Activated CD4-positive, alpha-beta memory T cell treated with anti-CD3 and anti-CD28 coated beads for 36 hours (primary cell): Measurements from ENCODE around the gene AKR1E2. TPM values are rescaled to one million over a fixed set of nuclear protein-coding genes. Genes with fewer than 3 reads are reported as not detected.

Experiments
- CTCF ChIA-PET: fragments of 350-600 bp; sonication (Branson Sonifier 250); formaldehyde crosslinking; loops from one replicate; lab custom pipeline; 2021; ENCODE audit warnings: antibody characterized with exemption, inconsistent platforms; lab: Charles Lee
- POLR2A ChIA-PET: fragments of 350-600 bp; sonication (Branson Sonifier 250); formaldehyde crosslinking; loops from one replicate; lab custom pipeline; 2021; ENCODE audit warnings: antibody characterized with exemption; lab: Charles Lee
- DNase-seq: peaks from one replicate; pipeline ENCODE4 v3.0.0-alpha.2; 2020
- H3K27ac Mint-ChIP-seq: one replicate; pipeline ENCODE4 v1.8.0; 2021; ENCODE audit warnings: mixed read lengths
- H3K27me3 Mint-ChIP-seq: one replicate; pipeline ENCODE4 v1.8.0; 2021; ENCODE audit warnings: mixed read lengths
- H3K36me3 Mint-ChIP-seq: one replicate; pipeline ENCODE4 v1.8.0; 2021; ENCODE audit warnings: mixed read lengths
- H3K4me1 Mint-ChIP-seq: one replicate; pipeline ENCODE4 v1.8.0; 2021; ENCODE audit warnings: low read depth, mixed read lengths
- H3K4me3 Mint-ChIP-seq: one replicate; pipeline ENCODE4 v1.8.0; 2021; ENCODE audit warnings: mild to moderate bottlenecking, mixed read lengths
- H3K9me3 Mint-ChIP-seq: one replicate; pipeline ENCODE4 v1.8.0; 2021; ENCODE audit warnings: mixed read lengths
- intact Hi-C: fragments of 100-400 bp; cut with micrococcal nuclease; formaldehyde crosslinking; loops from one replicate; pipeline ENCODE4 v1.15.1; 2023
- total RNA-seq, 2 experiments: library from RNA; stranded (reverse); gene quantifications; one replicate each; pipeline ENCODE4 v1.2.3, GENCODE V29; 2021

Gene AKR1E2
- total RNA-seq, 2 experiments from 2014 or later = 3.9 to 4.2 TPM

DNA sequence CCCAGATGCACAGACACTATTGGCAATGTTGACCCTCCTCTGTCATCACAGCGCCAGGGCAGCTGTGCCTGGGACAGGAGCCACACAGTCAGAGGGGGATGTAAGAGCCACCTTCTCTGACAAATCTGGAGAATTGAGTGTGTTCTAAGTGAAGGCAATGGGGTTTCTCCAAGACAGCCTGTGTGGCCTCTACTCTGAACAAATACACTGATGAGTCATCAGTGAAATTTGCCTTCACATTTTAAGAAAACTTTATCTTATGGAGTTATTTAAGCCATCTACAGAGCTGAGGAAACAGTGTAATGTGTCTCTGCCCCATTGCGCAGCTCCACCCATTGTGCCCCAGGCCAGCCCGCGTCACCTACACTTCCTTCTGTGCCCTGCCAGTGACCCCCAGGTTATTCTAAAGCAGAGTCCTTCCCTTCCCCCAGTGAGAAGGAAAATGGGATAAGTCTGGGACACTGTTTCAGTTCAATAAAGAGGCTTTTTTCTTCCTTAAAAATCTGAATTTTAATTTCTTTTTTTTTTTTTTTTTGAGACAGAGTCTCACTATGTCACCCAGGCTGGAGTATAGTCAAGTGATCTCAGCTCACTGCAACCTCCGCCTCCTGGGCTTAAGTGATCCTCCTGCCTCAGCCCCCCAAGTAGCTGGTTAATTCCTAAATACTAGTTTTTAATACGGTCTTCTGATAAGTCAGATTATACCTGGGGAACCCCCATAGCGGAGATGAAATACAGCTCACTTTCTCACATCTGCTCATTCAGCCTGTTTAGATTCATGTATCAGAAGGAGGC is 21.8 kb downstream of the AKR1E2 start:
- no peak for DNase-seq
- Mint-ChIP-seq H3K4me3 (no peak overlapping the region), H3K27me3 (no peaks in the 10 kb centered on the region), H3K4me1 (peaks cover 3% of the 10 kb centered on the region), H3K36me3 (no peaks in the 10 kb centered on the region), H3K27ac (no peak overlapping the region), H3K9me3 (no peaks in the 10 kb centered on the region)
- ChIA-PET POLR2A (no interaction called here), CTCF (interaction anchor here (0.6 to 5.4 kb wide), 13 partner anchors 10 to 775 kb away, joined by 3 to 90 read pairs (median 6); no protein-coding TSS in a partner anchor)
- intact Hi-C loops = loop anchor here (2.0 to 5.0 kb wide), 2 partner anchors 247 to 775 kb away; partner anchors contain the start of gene AKR1C3

DNA sequence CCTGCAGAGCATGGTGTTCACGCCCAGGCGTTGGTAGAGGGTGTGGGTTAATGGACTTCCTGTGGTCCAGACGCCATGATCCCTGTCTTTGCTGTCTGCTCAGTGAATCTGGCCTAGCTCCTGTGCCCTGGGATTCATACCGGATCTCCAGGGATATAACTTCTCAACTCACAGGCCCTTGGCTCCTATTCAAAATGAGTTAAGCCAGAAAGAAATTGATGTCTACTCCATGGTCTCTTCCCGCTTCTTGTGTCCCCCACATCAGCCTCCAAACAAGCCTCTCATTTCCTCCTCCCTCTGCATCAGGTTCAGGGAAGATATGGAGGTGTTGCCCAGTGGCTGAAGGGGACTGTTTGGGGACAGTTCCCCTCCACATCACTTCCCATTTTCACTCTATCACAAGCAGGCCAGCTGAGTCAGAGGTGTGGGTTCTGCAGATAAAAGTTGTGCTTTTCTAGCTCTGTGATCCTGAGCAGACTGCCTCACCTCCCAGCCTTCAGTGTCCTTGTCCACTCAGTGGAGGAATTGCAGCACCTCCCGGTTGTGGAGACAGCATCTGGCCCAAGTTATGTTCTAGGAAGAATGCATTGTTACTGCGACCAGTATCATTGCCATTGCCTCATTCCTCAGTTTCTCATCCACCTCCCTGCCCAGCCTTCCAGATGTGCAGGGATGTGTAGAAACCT is 22.5 kb downstream of the AKR1E2 start:
- H3K27me3 Mint-ChIP-seq = no peaks in the 10 kb centered on the region
- H3K36me3 Mint-ChIP-seq = no peaks in the 10 kb centered on the region
- CTCF ChIA-PET = interaction anchor here (0.6 to 5.4 kb wide), 22 partner anchors 10 to 775 kb away, joined by 3 to 90 read pairs (median 8); no protein-coding TSS in a partner anchor
- intact Hi-C loops = loop anchor here (1.0 to 5.0 kb wide), 7 partner anchors 33 to 774 kb away; partner anchors contain the start of gene AKR1C3
- no peaks in the 10 kb centered on the region for H3K9me3 Mint-ChIP-seq
- H3K27ac Mint-ChIP-seq = no peak overlapping the region
- DNase-seq = no peak
- POLR2A ChIA-PET = no interaction called here
- H3K4me3 Mint-ChIP-seq = no peak overlapping the region
- peaks cover 3% of the 10 kb centered on the region for H3K4me1 Mint-ChIP-seq

DNA sequence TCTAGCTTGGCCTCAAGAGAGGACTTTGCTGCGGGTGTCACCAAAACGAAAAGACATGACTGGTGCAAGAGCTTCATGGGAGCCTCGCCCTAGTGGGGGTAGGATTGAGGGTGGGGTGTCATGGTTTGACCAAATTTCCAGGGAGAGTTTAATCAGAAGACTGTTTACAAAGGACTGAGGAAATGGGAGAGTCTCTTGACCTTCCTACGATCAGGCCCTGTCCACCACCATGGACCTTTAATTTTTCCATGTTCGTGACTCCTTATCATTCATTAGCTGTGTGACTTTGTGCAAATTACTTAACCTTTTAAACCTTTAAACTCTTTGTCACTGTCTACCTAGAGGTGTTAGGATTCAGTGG is 23.0 kb downstream of the AKR1E2 start:
- ChIA-PET POLR2A (interaction anchor here (0.8 kb wide), 1 partner anchor 10 kb away, joined by 3 read pairs; no protein-coding TSS in a partner anchor), CTCF (interaction anchor here (0.6 to 5.4 kb wide), 56 partner anchors 8 to 1158 kb away, joined by 3 to 90 read pairs (median 6); partner anchors contain the start of gene AKR1C3)
- H3K4me3 Mint-ChIP-seq = no peak overlapping the region

DNA sequence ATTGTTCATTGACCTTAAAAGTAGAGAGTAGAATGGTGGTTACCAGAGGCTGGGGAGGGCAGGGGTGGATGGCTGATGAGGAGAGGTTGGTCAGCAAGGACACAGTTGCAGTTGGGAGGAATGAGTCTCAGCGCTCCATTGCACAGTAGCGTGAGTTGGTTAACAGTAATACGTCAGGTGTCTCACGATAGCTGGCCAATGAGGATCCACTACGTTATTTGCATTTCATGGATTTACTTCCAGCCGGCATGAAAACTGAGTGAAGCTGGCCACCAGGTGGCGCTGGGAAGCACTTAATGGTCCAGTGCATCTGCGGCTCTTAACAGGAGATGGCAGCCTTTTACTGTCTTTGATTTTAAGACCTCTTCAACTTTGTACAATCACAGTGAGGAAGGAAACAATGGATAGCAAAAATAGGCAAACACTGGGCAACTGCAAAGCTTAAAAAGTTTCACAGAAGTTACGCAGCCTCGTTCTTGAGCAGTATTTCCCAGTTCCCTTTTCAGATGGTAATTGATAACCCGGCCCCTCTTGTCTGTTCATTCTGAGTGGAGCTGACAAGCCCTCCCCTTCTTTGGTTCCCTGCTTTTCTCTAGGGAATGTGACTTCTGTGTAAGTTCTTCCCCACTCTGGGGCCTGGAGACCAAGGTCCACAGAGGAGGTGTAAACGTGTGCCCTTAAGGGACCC is 23.7 kb downstream of the AKR1E2 start:
- Mint-ChIP-seq H3K4me1 (peaks cover 3% of the 10 kb centered on the region), H3K27ac (no peak overlapping the region), H3K27me3 (no peaks in the 10 kb centered on the region), H3K4me3 (no peak overlapping the region), H3K9me3 (no peaks in the 10 kb centered on the region), H3K36me3 (no peaks in the 10 kb centered on the region)
- ChIA-PET POLR2A (interaction anchor here (0.8 kb wide), 1 partner anchor 11 kb away, joined by 3 read pairs; no protein-coding TSS in a partner anchor), CTCF (interaction anchor here (0.6 to 5.4 kb wide), 62 partner anchors 8 to 1924 kb away, joined by 3 to 90 read pairs (median 6); partner anchors contain the start of gene AKR1C3)
- peak; percentile 93 for DNase-seq
- intact Hi-C loops = loop anchor here (1.0 to 5.0 kb wide), 7 partner anchors 34 to 773 kb away; partner anchors contain the start of gene AKR1C3

More for the DNA sequence above, 23.0 kb downstream of the AKR1E2 start:
- DNase-seq = no peak
- intact Hi-C loops = loop anchor here (1.0 to 5.0 kb wide), 7 partner anchors 34 to 773 kb away; partner anchors contain the start of gene AKR1C3
- Mint-ChIP-seq H3K27ac (no peak overlapping the region), H3K36me3 (no peaks in the 10 kb centered on the region), H3K9me3 (no peaks in the 10 kb centered on the region), H3K27me3 (no peaks in the 10 kb centered on the region), H3K4me1 (peaks cover 3% of the 10 kb centered on the region)

- Mint-ChIP-seq H3K4me1 (peaks cover 3% of the 10 kb centered on the region), H3K36me3 (no peaks in the 10 kb centered on the region), H3K9me3 (no peaks in the 10 kb centered on the region), H3K27me3 (no peaks in the 10 kb centered on the region), H3K27ac (no peak overlapping the region), H3K4me3 (no peak overlapping the region)
- intact Hi-C loops = no loop called here
- ChIA-PET POLR2A (no interaction called here), CTCF (interaction anchor here (0.6 to 5.4 kb wide), 47 partner anchors 10 to 773 kb away, joined by 3 to 90 read pairs (median 7); partner anchors contain the start of gene AKR1C3)
- no peak for DNase-seq
These were observed 24.4 kb downstream of the AKR1E2 start for GRCh38 chr10:4850397-4850796.

DNA sequence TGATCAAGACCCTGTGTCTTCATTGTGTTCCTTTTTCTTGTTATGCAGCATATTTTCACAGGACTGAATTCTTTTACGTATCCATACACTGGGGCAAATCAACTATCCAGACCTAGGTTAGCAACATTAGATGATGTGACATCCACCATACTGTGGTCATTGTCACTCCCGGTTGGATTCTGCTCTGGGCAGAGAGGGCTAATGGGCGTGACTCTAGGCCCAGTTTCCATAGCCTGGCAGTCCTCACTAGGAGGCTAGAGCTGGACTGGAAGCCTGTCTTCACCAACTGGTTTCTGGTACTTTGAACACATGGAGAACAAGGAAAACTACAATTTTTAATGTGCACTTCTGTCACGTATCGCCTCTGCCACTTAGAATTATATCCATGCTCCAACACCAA is 25.2 kb downstream of the AKR1E2 start:
- intact Hi-C loops = no loop called here
- H3K4me3 Mint-ChIP-seq = no peak overlapping the region
- no peaks in the 10 kb centered on the region for H3K9me3 Mint-ChIP-seq
- H3K36me3 Mint-ChIP-seq = no peaks in the 10 kb centered on the region
- H3K4me1 Mint-ChIP-seq = peaks cover 3% of the 10 kb centered on the region
- H3K27me3 Mint-ChIP-seq = no peaks in the 10 kb centered on the region
- no peak for DNase-seq
- CTCF ChIA-PET = interaction anchor here (1.5 to 5.4 kb wide), 11 partner anchors 9 to 772 kb away, joined by 7 to 90 read pairs (median 23); no protein-coding TSS in a partner anchor
- POLR2A ChIA-PET = no interaction called here
- H3K27ac Mint-ChIP-seq = no peak overlapping the region

DNA sequence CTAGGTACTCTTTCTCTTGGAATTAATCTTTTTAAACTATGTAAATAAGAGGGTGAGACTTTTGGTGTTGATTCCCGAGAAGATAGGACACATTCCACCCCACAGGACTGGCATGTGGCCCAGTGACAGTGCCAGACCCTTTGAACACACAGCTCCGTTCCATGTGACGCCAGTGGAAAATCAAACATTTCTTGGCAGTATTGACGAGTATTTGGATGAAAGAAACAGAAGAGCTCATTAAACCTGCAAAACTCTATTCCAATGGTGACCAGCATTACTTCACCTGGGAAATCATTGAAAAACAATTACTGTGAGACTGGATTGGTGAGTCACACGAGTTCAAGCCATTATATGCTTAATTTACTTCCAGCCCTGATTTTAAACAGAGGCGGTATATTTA is 25.8 kb downstream of the AKR1E2 start:
- no peaks in the 10 kb centered on the region for H3K9me3 Mint-ChIP-seq
- ChIA-PET CTCF (interaction anchor here (1.0 to 5.4 kb wide), 13 partner anchors 8 to 771 kb away, joined by 3 to 90 read pairs (median 14); no protein-coding TSS in a partner anchor), POLR2A (no interaction called here)
- H3K4me3 Mint-ChIP-seq = no peak overlapping the region
- peaks cover 3% of the 10 kb centered on the region for H3K4me1 Mint-ChIP-seq
- H3K27ac Mint-ChIP-seq = no peak overlapping the region
- H3K27me3 Mint-ChIP-seq = no peaks in the 10 kb centered on the region
- intact Hi-C loops = no loop called here
- no peaks in the 10 kb centered on the region for H3K36me3 Mint-ChIP-seq
- DNase-seq = no peak

DNA sequence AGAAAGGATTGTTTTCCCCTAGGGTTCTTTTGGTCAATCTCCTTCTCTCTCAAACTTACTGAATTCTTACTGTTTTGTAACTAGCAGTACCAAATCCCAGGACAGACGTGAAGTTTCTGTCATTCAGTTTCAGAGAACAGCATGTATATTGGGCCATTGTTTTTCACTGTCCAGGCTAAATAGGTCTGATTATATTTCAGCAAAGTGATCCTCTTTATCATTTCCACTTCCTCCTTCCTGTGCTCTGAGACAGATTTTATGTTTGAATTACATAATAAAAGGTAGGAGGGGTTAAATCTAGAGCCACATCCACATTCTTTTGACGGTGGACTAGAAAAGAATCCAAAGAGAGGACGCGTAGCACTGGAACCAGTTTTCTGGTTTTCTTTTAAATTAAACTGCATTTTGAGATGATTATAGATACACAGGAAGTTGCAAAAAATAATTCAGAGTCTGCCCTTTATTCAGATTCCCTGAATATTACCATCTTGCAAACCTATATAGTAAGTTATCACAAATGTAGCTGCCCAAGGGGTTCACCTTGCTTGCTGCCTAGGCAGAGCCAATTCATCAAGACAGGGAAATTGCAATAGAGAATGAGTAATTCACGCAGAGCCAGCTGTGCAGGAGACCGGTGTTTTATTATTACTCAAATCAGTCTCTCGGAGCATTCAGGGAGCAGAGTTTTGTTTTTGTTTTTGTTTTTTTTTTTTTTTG is 40.1 kb downstream of the AKR1E2 start:
- ChIA-PET POLR2A (no interaction called here), CTCF (no interaction called here)
- intact Hi-C loops = no loop called here
- no peak overlapping the region for H3K27ac Mint-ChIP-seq
- H3K4me3 Mint-ChIP-seq = no peak overlapping the region
- H3K27me3 Mint-ChIP-seq = no peaks in the 10 kb centered on the region
- DNase-seq = no peak
- H3K4me1 Mint-ChIP-seq = peaks cover 11% of the 10 kb centered on the region
- peaks cover 1% of the 10 kb centered on the region for H3K36me3 Mint-ChIP-seq
- no peaks in the 10 kb centered on the region for H3K9me3 Mint-ChIP-seq

- Mint-ChIP-seq H3K27me3 (no peaks in the 10 kb centered on the region), H3K9me3 (no peaks in the 10 kb centered on the region), H3K4me1 (peaks cover 11% of the 10 kb centered on the region), H3K27ac (no peak overlapping the region), H3K4me3 (no peak overlapping the region), H3K36me3 (peaks cover 1% of the 10 kb centered on the region)
- ChIA-PET CTCF (interaction anchor here (2.5 kb wide), 1 partner anchor 17 kb away, joined by 14 read pairs; no protein-coding TSS in a partner anchor), POLR2A (no interaction called here)
- DNase-seq = no peak
- intact Hi-C loops = no loop called here
These were observed 41.1 kb downstream of the AKR1E2 start for GRCh38 chr10:4867109-4867519.

GRCh38 chr10:4867520-4868356 is 41.7 kb downstream of the AKR1E2 start:
- H3K27me3 Mint-ChIP-seq = no peaks in the 10 kb centered on the region
- no peak for DNase-seq
- peaks cover 11% of the 10 kb centered on the region for H3K4me1 Mint-ChIP-seq
- CTCF ChIA-PET = interaction anchor here (2.5 kb wide), 1 partner anchor 18 kb away, joined by 14 read pairs; no protein-coding TSS in a partner anchor
- intact Hi-C loops = no loop called here
- no peak overlapping the region for H3K27ac Mint-ChIP-seq
- no peaks in the 10 kb centered on the region for H3K9me3 Mint-ChIP-seq
- POLR2A ChIA-PET = no interaction called here
- H3K36me3 Mint-ChIP-seq = no peaks in the 10 kb centered on the region
- no peak overlapping the region for H3K4me3 Mint-ChIP-seq
